HepG2 (cell line): ENCODE results near the gene BANP. TPM values are rescaled to one million over a fixed set of nuclear protein-coding genes. Genes with fewer than 3 reads are reported as not detected.
A peak's percentile ranks its signal among the peaks of the same experiment; 100 is the strongest.

Experiments
- ATAC-seq: fragments of 200-7000 bp; cut with Tn5 transposase; 3 replicates; pipeline ENCODE4 v1.9.1; 2020; ENCODE audit warnings: mild to moderate bottlenecking, moderate library complexity
- BruUV-seq: library from RNA; stranded (reverse); fragments of 400-500 nt; replicated peaks from 2 replicates; lab custom pipeline; 2021; lab: Mats Ljungman, UMichigan
- CTCF ChIA-PET: fragments of 300-600 bp; formaldehyde crosslinking; extraction: SDS; loops from one replicate; lab custom pipeline; 2021; ENCODE audit warnings: low total read pairs, inconsistent platforms, low intra/inter-chr PET ratio; lab: Yijun Ruan, JAX
- POLR2A ChIA-PET: fragments of 350-600 bp; sonication (Branson Sonifier 250); formaldehyde crosslinking; loops from one replicate; lab custom pipeline; 2020; ENCODE audit warnings: antibody characterized with exemption, inconsistent platforms; lab: Yijun Ruan, JAX
- DNase-seq: peaks from one replicate; pipeline ENCODE4 v3.0.0-alpha.2; 2015; ENCODE audit warnings: low spot score
- FAIRE-seq: peaks from 3 replicates; lab custom pipeline; 2011; peaks lifted over from hg19 to GRCh38; lab: Jason Lieb, UNC
- H2AFZ ChIP-seq: one replicate; pipeline ENCODE4 v1.6.1; 2011; ENCODE audit warnings: low read length, inconsistent platforms
- H3K27ac ChIP-seq: fragments of 300-600 bp; 3 replicates; pipeline ENCODE4 v1.8.0; 2011; ENCODE audit warnings: mixed run types, mild to moderate bottlenecking, mixed read lengths, low read length, inconsistent platforms; ENCODE audit not compliant: insufficient read depth; ENCODE audit errors: extremely low read length
- H3K27me3 ChIP-seq, 2 experiments: fragments of 200-600 bp in 1 of 2; 2 replicates in 1 of 2; 3 replicates in 1 of 2; pipeline versions ENCODE4 v1.6.0 to v1.8.0; 2011; ENCODE audit warnings: low read length in 2 of 2, mild to moderate bottlenecking in 2 of 2, moderate library complexity in 2 of 2, inconsistent platforms in 1 of 2; ENCODE audit not compliant: insufficient read depth in 2 of 2, control insufficient read depth in 1 of 2
- H3K36me3 ChIP-seq, 2 experiments: fragments of 200-600 bp in 1 of 2; replicated peaks in 1 of 2; 2 replicates in 1 of 2; 3 replicates in 1 of 2; pipeline versions ENCODE4 v1.5.1 to v1.8.0; 2011; ENCODE audit warnings: low read length in 2 of 2, inconsistent platforms in 1 of 2; ENCODE audit not compliant: insufficient read depth in 2 of 2, control insufficient read depth in 1 of 2
- H3K4me1 ChIP-seq: 2 replicates; pipeline ENCODE4 v1.5.1; 2012; ENCODE audit warnings: low read length, inconsistent platforms; ENCODE audit not compliant: insufficient read depth
- H3K4me2 ChIP-seq: 2 replicates; pipeline ENCODE4 v1.6.0; 2011; ENCODE audit warnings: low read depth, low read length, inconsistent platforms
- H3K4me3 ChIP-seq, 3 experiments: fragments of 200-600 bp in 1 of 3; sonication (generic), shearing (Covaris generic) in 1 of 3; replicated peaks in 1 of 3; 2 replicates each; pipeline ENCODE4 v1.5.1; 2011 to 2016; ENCODE audit warnings: low read length in 3 of 3, inconsistent platforms in 2 of 3, low read depth in 2 of 3, mild to moderate bottlenecking in 2 of 3, control low read depth in 1 of 3, mixed read lengths in 1 of 3; ENCODE audit not compliant: insufficient read depth in 1 of 3
- H3K79me2 ChIP-seq: one replicate; pipeline ENCODE4 v1.6.1; 2011; ENCODE audit warnings: low read length, inconsistent platforms; ENCODE audit not compliant: insufficient read depth
- H3K9ac ChIP-seq: 2 replicates; pipeline ENCODE4 v1.6.0; 2011; ENCODE audit warnings: mild to moderate bottlenecking, low read depth, low read length, inconsistent platforms; ENCODE audit not compliant: insufficient read depth
- H3K9me3 ChIP-seq: 2 replicates; pipeline ENCODE4 v1.5.1; 2012; ENCODE audit warnings: mild to moderate bottlenecking, low read length
- H4K20me1 ChIP-seq: 2 replicates; pipeline ENCODE4 v1.6.0; 2011; ENCODE audit warnings: inconsistent platforms, mild to moderate bottlenecking, low read length, moderate library complexity; ENCODE audit not compliant: insufficient read depth
- AKAP8 ChIP-seq: sonication (generic); formaldehyde crosslinking; IDR thresholded peaks from 2 replicates; pipeline ENCODE4 v1.5.1; 2020; ENCODE audit warnings: mild to moderate bottlenecking, missing genetic modification reagents
- CBX5 ChIP-seq: sonication (generic); formaldehyde crosslinking; IDR thresholded peaks from 2 replicates; pipeline ENCODE4 v1.4.0; 2020; ENCODE audit warnings: missing genetic modification reagents, borderline replicate concordance
- CREM ChIP-seq, 2 experiments: sonication (generic) in 1 of 2; formaldehyde crosslinking in 1 of 2; IDR thresholded peaks; 2 replicates each; pipeline versions ENCODE4 v1.4.0 to v1.6.1; 2016 to 2020; ENCODE audit warnings: antibody characterized with exemption in 1 of 2, mild to moderate bottlenecking in 1 of 2, missing genetic modification reagents in 1 of 2
- DNMT1 ChIP-seq: sonication (generic); formaldehyde crosslinking; IDR thresholded peaks from 2 replicates; pipeline ENCODE4 v1.5.1; 2020; ENCODE audit warnings: mild to moderate bottlenecking, missing genetic modification reagents
- FOXK1 ChIP-seq: sonication (generic); formaldehyde crosslinking; IDR thresholded peaks from 2 replicates; pipeline ENCODE4 v1.4.0; 2020; ENCODE audit warnings: low read depth, missing genetic modification reagents, borderline replicate concordance
- HHEX ChIP-seq: IDR thresholded peaks from 2 replicates; pipeline ENCODE4 v1.6.1; 2016; ENCODE audit warnings: control low read depth
- KDM5B ChIP-seq: sonication (generic); formaldehyde crosslinking; IDR thresholded peaks from 2 replicates; pipeline ENCODE4 v1.4.0; 2020; ENCODE audit warnings: missing genetic modification reagents, mild to moderate bottlenecking, borderline replicate concordance
- MED1 ChIP-seq: sonication (generic); formaldehyde crosslinking; IDR thresholded peaks from 2 replicates; pipeline ENCODE4 v1.4.0; 2020; ENCODE audit warnings: missing genetic modification reagents
- PREB ChIP-seq: sonication (generic); formaldehyde crosslinking; IDR thresholded peaks from 2 replicates; pipeline ENCODE4 v1.4.0; 2020; ENCODE audit warnings: missing genetic modification reagents
- ZBTB38 ChIP-seq: sonication (generic); formaldehyde crosslinking; IDR thresholded peaks from 2 replicates; pipeline ENCODE4 v1.5.1; 2020; ENCODE audit warnings: mild to moderate bottlenecking, missing genetic modification reagents
- ZFP41 ChIP-seq: sonication (generic); formaldehyde crosslinking; IDR thresholded peaks from 2 replicates; pipeline ENCODE4 v1.4.0; 2020; ENCODE audit warnings: mild to moderate bottlenecking, missing genetic modification reagents, borderline replicate concordance
- ZNF280D ChIP-seq: sonication (generic); formaldehyde crosslinking; IDR thresholded peaks from 2 replicates; pipeline ENCODE4 v1.5.1; 2020; ENCODE audit warnings: mild to moderate bottlenecking, missing genetic modification reagents
- ZNF343 ChIP-seq: sonication (generic); formaldehyde crosslinking; IDR thresholded peaks from 2 replicates; pipeline ENCODE4 v1.4.0; 2020; ENCODE audit warnings: mild to moderate bottlenecking, missing genetic modification reagents
- ZNF687 ChIP-seq: sonication (generic); formaldehyde crosslinking; IDR thresholded peaks from 2 replicates; pipeline ENCODE4 v1.5.1; 2020; ENCODE audit warnings: mild to moderate bottlenecking, missing genetic modification reagents, moderate library complexity
- ZSCAN29 ChIP-seq: sonication (generic); formaldehyde crosslinking; conservative IDR thresholded peaks from 2 replicates; pipeline ENCODE4 v1.4.0; 2020; ENCODE audit warnings: mild to moderate bottlenecking, missing genetic modification reagents
- WGBS: methylation state at CpG from one replicate; pipeline ENCODE4 v1.1.6; 2017; ENCODE audit warnings: low lambda C conversion rate; 5-methylcytosine and 5-hydroxymethylcytosine counted together
- in situ Hi-C: cut with HindIII; loops from 2 replicates; pipeline ENCODE4 v1.10.0; 2017; ENCODE audit warnings: low pct_unique_long_range_greater_than_20kb; ENCODE audit not compliant: extremely low pct_ligation_motif_present
- intact Hi-C: fragments of 100-400 bp; cut with micrococcal nuclease; formaldehyde crosslinking; loops from one replicate; pipeline ENCODE4 v1.10.0; 2022; ENCODE audit not compliant: unreplicated experiment
- polyA plus RNA-seq, 8 experiments: library from polyadenylated mRNA; depleted of rRNA in 3 of 8; stranded (reverse) in 7 of 8; unstranded in 1 of 8; fragments of >200 nt; fragmentation: Illumina TruSeq in 4 of 8; extraction: Trizol in 4 of 8; gene quantifications; 2 replicates each; pipeline versions ENCODE4 v1.2.1 to v1.2.3, GENCODE V29; 2011 to 2016; ENCODE audit warnings: low read depth in 4 of 8, missing spikeins in 1 of 8, mixed read lengths in 1 of 8; ENCODE audit not compliant: insufficient read depth in 1 of 8
- total RNA-seq, 5 experiments: library from RNA; depleted of rRNA; stranded (reverse); fragments of >200 nt; fragmentation: Illumina TruSeq; extraction: Trizol; gene quantifications; 2 replicates each; pipeline ENCODE4 v1.2.3, GENCODE V29; 2016; ENCODE audit warnings: low read depth in 1 of 5

Gene BANP
- total and polyA plus RNA-seq, 2 of the 13 experiments (the other 11 are each of a cell fraction or from before 2014, with no cell fraction given): 20.2 to 23.8 TPM

GRCh38 chr16:87970186-87970585 lies 19.0 kb downstream of the BANP start (continued):
- TF ChIP-seq FOXK1 (no peak), PREB (CRISPR knock-in tag) (no peak)

GRCh38 chr16:87971933-87972332 lies 20.7 kb downstream of the BANP start:
- Histone ChIP-seq H3K4me1 (peaks cover 18% of the 10 kb centered on the region), H4K20me1 (no peaks in the 10 kb centered on the region), H3K36me3 (peaks cover 1 to 7% of the 10 kb centered on the region in 2 experiments; a peak in 1 of 5 replicates), H3K27me3 (no peaks in the 10 kb centered on the region), H2AFZ (no peak overlapping the region), H3K27ac (no peak overlapping the region), H3K4me3 (no peak overlapping the region), H3K79me2 (peaks cover 50% of the 10 kb centered on the region), H3K4me2 (no peak overlapping the region), H3K9ac (no peak overlapping the region), H3K9me3 (peaks cover 24% of the 10 kb centered on the region)
- in situ Hi-C loops: no loop called here
- no peak for DNase-seq
- ChIA-PET CTCF (no interaction called here), POLR2A (no interaction called here)
- no TSS peak for BruUV-seq
- no peak for ATAC-seq
- WGBS: 100% methylated on average over 2 of the region's 2 CpGs
- no peak for FAIRE-seq
- intact Hi-C loops: no loop called here
- TF ChIP-seq AKAP8: no peak
- TF ChIP-seq ZNF280D (CRISPR knock-in tag): peak; percentile 95
- TF ChIP-seq MED1 (CRISPR knock-in tag): no peak
- TF ChIP-seq CBX5 (CRISPR knock-in tag): peak; percentile 42; the same call in 1 of the 2 replicates
- no peak for TF ChIP-seq ZNF687 (CRISPR knock-in tag)
- TF ChIP-seq KDM5B: no peak
- no peak for TF ChIP-seq HHEX
- TF ChIP-seq ZNF343 (CRISPR knock-in tag): no peak
- no peak for TF ChIP-seq CREM (IDR thresholded peaks at IDR 0.05)
- TF ChIP-seq CREM (CRISPR knock-in tag; IDR thresholded peaks at IDR 0.05): no peak
- no peak for TF ChIP-seq DNMT1 (CRISPR knock-in tag)
- TF ChIP-seq ZFP41 (CRISPR knock-in tag): no peak
- TF ChIP-seq ZSCAN29 (CRISPR knock-in tag): no peak
- TF ChIP-seq ZBTB38 (CRISPR knock-in tag): no peak
